ENCODE data around the gene PCCA.

DNA sequence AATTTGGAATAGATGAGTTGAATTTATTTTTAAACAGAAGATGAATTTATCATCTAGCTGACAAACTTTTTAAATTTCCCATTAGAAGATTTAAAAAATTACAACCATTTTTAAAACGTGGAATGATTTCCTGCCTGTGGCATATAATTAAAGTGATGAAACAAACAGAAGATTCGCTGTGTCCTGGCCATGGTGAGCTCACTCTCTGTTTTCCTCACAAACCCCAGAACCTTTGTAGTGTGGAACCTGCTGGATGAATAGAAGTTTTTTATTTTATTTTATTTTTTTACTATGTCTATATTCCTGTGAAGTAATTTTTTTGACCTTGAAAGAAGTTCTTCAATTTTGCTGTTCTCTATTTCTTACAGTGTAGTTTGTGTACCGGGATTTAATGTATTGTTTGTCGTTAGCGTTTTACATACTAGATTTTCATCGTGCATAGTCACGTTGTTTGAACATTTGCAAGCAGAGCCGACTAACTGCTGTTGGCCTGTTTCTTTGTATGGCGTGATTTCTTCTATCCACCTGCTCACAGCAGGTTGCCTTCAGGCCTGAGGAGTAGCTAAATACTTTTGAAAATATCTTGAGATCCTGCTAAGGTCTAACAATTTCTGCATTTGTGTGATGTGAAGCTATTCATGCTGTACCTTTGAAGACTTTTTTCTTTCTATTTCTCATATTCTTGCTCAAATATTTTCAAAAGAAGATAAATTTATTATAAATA lies 350.5 kb downstream of the PCCA start:
- no peak for TF ChIP-seq POLR2A (IDR thresholded peaks at IDR 0.05; ENCODE audit: low read length)
- no peak for TF ChIP-seq GATA1 (IDR thresholded peaks at IDR 0.05; ENCODE audit: low read depth, low read length)

Data from erythroblast (primary cell).